Hepatic stellate cell (primary cell): ENCODE results near the gene PNLDC1.

Experiments used
- DNase-seq: peaks from one replicate; pipeline ENCODE4 v3.0.0; 2011; ENCODE audit warnings: low spot score

The PNLDC1 gene, protein sequence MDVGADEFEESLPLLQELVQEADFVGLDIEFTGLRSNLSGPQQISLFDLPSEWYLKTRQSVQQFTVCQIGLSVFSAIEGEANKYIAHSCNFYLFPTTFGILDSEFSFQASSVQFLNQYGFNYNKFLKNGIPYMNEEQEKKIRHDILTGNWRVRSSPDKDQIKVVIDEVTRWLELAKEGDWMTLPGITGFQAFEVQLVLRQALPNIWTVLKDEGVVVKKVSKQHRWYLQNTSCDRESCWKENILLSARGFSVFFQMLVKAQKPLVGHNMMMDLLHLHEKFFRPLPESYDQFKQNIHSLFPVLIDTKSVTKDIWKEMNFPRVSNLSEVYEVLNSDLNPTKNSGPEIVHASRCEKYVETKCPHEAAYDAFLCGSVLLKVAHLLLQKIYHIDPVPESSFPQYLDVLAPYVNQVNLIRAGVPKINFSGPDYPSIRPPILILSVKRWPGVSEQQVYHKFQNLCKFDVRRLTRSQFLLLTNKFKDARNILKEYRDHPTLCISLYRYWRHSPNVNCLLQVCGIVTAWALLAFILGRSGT

DNA sequence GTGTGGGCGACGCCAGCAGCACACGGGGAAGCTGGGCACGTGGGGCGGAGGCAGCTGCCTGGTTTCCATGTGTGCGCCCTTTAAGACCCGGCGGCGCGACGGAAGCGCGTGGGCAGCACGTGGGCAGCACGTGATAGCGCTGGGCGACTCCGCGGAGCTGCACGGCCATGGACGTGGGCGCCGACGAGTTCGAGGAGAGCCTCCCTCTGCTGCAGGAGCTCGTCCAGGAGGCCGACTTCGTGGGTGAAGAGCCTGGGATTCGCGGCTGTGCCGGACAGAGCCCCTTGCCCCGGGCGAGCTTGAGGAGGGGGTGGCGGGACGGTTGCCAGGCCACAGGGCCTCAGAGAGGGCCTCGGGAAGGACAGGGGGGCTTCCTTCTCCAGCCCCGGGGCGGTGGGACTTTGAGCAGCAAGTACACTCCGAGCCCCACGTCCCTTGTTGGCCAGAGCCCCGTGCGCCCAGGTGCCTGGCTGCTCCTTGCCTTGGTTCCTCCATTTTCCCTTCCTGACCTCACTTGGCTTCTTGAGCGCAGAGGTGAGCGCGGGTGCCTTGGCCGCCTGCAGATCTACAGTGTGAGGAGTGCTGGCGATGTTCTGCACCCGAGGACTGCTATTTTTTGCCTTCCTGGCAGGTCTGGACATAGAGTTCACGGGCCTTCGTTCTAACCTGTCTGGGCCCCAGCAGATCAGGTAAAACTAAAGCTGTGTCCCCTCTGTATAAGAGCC, at the start of gene PNLDC1:
Gene PNLDC1 (plus strand): TSS at position 136 of the 725 bp plus-strand sequence. CDS start 32 bp downstream, at position 168.
- DNase-seq = no peak

DNA sequence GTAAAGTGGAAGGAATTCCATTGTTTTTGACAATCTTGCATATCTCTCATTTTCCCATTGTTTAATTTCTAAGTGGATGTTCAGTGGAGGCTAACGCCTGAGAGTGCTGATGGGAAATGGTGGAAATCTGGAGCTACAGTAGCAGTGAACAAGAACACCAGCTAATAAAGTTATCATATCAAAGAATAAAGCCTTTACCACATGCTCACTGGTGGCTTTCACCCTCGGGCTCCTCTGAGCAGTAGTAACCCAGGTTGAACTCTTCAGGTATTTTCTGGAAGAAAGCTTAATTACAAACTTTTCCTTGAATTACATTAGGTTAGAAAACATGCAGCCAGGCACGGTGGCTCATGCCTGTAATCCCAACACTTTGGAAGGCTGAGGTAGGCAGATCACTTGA, 48.6 kb upstream of the PNLDC1 start:
- no peak for DNase-seq

DNA sequence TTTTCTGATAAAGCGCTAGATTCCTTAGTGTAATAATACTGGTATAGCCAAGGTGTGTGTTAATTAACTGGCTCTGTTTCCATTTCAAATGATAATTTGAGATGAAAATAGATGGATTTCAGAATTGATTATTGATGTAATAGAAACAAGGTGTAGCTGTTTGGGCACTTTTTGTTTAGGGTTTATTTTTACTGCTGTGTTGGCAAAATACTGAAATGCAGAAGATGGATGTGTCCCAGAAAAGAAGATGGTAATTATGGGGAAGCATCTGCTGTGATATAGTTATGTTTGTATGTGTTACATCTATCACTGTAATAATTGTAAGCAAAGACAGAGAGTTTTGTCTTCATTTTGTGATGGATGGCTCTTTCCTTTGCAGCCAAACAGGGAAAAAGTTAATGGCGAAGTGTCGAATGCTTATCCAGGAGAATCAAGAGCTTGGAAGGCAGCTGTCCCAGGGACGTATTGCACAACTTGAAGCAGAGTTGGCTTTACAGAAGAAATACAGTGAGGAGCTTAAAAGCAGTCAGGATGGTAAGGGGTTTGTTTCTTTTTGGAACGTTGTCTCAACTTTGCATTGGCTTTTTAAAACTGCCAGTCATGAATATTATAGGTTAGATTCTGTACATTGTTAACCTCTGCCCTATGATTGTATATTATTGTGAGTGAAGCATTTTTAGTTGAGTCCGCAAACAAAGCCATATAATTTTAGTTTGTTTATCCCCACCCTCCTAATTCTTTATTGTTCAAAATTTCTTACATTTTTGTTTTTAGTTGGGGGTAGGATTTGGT, 46.8 kb upstream of the PNLDC1 start:
- no peak for DNase-seq

DNA sequence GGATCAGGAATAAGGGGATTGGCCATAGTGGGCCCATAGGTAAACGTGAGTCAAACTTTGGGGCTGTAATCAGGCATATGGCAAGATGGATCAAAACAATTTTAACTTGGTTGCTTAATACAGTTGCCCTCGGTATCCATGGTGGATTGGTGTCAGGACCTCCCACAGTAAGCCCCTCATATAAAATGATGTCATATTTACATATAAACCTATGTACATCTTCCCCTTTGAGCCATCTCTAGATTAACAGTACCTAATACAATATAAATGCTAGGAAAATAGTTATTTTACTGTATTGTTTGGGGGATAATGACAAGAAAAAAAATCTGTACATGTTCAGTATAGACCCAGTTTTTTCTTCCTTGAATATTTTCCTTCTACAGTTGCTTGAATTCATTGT, 45.7 kb upstream of the PNLDC1 start:
- no peak for DNase-seq

DNA sequence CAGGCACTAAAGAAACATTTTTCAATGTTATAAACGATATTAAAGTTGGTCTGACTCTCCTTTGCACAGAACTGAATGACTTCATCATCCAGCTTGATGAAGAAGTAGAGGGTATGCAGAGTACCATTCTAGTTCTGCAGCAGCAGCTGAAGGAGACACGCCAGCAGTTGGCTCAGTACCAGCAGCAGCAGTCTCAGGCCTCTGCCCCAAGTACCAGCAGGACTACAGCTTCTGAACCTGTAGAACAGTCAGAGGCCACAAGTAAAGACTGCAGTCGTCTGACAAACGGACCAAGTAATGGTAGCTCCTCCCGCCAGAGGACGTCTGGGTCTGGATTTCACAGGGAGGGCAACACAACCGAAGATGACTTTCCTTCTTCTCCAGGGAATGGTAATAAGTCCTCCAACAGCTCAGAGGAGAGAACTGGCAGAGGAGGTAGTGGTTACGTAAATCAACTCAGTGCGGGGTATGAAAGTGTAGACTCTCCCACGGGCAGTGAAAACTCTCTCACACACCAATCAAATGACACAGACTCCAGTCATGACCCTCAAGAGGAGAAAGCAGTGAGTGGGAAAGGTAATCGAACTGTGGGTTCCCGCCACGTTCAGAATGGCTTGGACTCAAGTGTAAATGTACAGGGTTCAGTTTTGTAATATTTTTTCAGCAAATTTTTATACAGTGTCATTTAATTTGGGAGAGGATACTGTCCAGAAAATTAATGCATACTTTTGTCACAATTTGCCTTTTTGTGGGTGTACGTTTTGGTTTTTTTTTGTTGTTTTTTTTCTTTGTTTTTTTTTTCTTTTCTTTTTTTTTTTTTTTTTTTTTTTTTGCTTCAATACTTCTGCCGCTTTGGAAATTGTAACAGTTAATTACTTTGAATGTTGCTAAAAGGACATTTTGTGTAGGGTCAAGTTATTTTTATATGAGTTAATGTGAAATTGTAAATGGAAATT, 44.8 kb upstream of the PNLDC1 start:
- no peak for DNase-seq

DNA sequence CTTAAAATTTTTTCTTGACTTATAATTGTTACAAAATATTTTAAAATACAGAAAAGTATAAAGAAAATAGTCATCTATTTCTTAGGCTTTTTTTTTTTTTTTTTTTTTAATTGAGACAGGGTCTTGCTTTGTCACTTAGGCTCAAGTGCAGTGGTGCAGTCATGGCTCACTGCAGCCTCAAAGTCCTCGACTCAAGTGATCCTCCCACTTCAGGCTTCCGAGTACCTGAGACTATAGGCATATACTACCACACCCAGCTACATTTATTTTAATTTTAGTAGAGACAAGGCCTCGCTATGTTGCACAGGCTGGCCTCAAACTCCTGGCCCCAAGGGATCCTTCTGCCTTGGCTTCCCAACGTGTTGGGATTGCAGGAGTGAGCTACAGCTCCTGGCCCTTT, 43.6 kb upstream of the PNLDC1 start:
- DNase-seq = no peak

DNA sequence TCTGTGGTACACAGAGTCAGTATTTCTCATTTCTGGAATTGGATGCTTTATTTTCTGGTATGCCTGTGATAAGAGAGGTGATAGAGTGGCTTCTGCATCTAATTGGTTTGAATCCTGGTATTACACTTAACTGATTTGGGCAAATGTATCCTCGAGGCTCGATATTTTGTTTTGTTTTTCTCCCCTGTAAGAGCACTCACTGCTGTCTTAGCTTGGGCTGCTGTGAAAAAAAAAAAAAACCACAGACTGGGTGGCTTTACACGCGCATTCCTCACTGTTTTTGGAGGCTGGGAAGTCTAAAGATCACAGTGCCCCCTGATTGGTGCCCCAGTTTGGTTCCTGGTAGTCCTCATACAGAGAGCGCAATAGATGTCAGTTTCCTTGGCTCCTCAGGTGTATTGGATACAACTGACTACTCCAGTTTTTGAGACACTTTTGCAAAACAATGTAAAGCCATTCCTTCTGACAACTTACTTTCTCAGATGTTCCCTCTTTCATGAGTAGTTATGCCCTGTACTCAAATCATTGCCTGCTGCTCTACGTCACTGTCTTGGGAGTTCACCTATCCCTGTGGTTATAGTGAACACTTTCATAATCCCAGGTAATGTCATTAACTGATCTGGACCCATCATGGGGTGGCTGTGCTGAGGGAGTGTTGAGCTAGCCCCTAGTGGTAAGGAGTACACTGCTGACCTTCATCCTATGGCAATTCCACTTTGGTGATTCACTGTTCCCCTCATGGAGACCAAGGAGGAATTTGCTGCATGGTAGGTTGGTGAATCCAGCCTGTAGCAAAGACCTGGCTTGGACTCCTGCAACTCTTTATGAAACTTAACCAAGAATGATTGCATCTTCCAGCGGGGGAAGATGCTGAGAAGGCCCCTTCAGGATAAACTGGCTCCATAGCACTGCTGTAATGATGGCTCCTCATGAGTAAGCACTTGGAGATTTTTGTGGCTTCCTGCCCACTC, 41.8 kb upstream of the PNLDC1 start:
- DNase-seq = peak; percentile 57

DNA sequence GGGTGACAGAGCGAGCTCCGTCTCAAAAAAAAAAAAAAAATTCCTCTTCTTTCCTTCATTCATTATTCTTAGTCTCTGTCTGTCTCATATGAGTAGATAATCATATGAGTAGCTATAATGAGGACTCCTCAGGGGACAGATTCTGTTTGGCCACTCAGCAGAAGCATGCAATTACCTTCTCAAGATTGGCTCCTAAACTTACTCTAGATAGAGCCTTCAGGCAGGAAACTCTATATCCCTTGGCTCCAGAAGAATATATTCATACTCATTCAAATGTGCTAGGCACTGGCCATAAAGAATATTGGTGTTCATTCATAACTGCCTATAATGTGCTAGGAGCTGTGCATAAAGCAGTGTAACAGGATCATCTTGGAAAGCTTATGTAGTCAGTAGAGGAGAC, 40.4 kb upstream of the PNLDC1 start:
- DNase-seq = no peak

DNA sequence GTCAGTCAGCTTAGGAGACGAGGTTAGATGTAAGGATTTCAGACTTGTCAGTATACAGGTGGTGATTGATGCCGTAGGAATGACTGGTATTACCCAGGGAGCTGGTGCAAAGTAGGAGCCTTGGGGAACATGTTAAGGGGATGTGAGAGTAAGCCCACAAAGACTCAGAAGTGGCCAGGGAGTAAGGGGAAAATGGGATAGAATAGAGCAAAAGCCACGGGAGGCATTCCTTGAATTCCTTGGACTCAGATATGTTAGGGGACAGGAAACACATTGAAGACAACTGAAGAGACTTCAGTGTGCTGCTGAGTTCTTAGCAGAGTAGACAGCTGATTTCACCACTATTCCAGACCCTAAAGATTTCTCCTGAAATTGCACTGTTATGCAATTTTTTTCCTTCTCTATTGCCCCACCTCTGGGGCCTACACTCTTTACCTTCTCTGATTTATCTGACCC, 39.4 kb upstream of the PNLDC1 start:
- peak; percentile 53 for DNase-seq

DNA sequence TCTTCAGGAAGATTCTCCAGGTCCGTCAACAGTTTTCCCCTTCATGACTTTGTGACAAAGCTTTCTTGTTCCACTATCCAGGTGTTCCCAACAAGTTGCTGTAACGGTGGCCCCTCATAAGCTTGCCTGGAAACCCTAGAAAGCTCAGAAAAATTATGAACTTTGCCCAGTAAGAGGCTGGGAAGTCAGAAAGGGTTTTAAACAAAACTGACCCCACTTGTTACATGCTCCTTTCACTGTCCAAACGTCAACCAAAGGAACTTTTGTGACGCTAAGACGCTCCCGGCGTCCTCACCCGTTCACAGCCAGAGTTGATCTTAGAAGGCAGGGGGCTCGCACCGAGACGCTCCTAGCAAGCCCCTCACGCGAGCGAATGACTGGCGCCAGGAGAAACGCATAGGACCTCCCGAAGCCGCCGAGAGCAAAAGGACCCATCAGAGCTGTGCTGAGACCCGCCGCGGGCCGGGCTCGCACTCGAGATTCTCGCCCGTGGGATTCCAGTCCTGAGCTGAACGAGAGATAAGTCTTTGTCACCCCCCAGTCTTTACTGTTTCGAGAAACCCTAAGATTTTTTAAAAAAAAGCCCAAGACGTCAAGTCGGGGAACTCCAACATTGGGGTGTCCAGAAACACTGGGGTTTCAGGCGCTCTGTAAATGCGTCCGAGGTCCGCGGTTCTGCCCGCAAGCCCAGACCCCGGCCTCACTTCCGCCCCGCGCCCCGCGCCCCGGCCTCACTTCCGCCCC, 38.8 kb upstream of the PNLDC1 start:
- peak; percentile 7 for DNase-seq

DNA sequence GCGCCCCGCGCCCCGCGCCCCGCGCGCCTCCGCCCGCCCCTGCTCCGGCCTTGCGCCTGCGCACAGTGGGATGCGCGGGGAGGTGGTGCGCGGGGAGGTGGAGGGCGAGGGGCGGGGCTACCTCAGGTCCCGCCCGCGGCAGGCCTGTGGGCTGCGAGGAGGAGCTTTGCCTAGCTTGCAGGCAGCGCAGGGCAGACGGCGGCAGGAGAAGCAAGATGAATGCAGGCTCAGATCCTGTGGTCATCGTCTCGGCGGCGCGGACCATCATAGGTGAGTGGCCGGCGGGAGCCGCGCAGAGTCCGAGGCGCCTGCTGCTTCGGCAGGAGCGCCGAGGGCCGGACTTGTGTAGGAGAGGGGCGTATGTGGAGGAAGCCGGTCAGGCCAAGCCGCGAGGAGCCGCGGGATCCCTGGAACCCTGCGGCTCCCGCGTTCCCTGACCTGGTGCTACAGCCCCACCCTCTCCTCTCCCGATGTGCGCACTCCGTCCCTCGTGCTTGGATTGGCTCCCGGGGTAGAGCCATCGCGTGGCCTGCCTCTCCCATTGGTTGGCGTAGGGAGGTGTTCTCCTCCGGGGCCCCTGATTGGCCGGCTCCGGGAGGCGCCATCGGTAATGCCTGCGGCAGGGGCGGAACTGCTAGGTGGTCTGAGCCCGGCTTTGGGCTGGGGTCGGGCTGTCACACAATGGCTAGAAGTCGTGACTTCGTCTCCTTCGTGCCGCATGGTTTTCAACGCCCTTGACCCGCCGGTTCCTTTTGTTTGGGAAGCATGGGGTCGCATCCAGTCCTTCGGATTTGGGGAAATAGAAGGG, 38.0 kb upstream of the PNLDC1 start, which contains the start of gene ACAT2:
Gene ACAT2 (plus strand): TSS at position 173 of the 808 bp plus-strand sequence. CDS start 43 bp downstream, at position 216.
- DNase-seq = peak; percentile 99

DNA sequence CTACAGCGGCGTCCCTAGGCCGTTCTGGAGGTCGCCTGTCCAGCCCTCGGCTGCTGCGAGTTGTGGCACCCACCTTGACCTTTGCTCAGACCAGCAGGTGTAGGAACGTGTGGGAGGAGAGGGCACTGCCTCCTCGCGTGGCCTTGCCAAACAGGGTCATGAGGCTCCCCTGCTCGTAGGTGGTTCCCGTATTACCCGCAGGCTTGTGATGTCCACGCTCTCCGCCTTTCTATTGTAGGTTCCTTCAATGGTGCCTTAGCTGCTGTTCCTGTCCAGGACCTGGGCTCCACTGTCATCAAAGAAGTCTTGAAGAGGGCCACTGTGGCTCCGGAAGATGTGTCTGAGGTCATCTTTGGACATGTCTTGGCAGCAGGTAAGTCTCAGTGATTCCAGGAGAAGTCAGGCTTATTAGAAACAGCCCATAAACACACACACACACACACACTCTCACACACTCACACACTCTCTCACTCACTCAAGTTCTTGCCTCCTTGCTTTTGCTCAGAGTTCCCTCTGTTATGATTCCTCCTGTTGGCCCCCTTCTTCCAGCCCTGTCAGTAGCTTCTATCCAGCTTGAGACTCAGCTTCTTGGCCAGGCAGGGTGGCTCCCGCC, 37.3 kb upstream of the PNLDC1 start:
- no peak for DNase-seq

DNA sequence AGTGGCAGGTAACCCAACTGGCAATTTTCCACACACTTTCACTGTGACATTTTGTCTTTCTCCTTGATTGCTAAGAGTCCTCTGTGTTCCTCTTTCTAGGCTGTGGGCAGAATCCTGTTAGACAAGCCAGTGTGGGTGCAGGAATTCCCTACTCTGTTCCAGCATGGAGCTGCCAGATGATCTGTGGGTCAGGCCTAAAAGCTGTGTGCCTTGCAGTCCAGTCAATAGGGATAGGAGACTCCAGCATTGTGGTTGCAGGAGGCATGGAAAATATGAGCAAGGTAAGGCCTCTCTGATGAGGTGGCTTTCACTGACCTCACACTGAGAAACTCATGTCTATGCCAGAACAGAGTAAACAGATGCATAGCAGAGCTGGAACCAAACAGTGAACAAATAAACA, 33.2 kb upstream of the PNLDC1 start:
- DNase-seq = no peak

DNA sequence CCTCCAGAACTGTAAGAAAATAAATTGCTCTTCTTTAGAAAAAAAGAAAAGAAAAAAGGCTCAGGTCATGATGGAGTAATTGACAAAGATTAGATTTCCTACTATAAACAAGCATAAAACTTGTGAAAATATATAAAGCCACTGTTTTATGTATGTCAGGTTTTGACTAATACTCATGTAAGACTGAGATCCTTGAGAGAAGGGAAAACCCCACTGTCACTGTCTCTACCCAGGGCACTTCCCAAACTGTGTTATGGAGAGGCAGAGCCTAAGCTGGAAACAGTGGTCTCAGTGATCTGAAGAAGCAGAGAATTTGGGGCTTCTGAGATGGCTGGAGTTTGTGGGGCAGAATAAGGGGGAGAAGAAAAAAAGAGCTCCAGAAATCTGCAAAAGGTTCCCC, 30.6 kb upstream of the PNLDC1 start:
- no peak for DNase-seq

DNA sequence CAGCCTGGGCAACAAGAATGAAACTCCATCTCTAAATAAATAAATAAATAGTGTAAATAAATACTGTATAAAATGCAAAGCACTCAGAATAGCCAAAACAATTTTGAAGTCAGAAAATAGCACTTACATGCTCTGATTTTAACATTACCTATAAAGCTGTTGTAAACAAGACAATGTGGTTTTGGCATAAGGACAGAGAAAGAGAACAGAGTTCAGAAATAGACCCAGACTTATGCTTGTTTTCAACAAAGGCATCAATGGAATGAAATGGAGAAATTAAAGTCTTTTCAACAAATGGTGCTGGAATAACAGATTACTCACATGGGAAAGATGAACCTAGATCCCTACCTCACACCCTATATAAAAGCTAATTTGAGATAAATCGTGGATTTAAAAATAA, 27.9 kb upstream of the PNLDC1 start:
- no peak for DNase-seq

DNA sequence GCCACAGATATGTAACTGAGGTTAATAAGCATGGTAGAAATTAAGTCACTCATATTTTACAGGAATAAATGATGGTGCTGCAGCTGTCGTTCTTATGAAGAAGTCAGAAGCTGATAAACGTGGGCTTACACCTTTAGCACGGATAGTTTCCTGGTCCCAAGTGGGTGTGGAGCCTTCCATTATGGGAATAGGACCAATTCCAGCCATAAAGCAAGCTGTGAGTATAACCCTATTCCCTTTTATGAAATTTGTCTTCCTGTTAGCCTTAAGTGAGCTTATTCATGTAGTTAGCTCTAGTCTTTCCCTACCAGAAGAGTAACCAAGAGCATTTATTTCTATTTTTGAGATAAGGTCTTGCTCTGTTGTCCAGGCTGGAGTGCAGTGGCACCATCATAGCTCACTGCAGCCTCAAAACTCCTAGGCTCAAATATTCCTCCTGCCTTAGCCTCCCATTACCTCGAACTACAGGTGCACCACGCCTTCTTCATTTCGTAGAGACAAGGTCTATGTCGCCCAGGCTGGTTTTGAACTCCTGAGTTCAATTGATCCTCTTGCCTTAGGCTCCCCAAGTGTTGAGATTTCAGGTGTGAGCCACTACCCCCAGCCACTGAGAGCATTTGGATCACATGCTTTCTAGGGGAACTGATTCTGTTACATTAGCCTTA, 22.7 kb upstream of the PNLDC1 start:
- DNase-seq = no peak

DNA sequence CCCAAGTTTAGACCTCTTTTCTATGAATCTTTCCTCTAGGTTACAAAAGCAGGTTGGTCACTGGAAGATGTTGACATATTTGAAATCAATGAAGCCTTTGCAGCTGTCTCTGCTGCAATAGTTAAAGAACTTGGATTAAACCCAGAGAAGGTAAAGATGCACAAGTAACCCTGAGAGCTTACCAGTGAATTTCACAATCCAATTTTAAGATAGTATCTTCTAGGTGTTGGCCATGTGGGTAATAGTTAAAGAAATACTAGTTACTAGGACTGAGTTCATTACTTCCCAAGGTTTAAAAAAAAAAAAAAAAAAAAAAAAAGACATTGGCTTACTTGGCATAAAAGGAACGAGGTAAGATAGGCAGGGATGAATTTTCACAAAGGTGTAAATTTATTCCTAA, 21.9 kb upstream of the PNLDC1 start:
- DNase-seq = no peak
